Mammary epithelial cell (primary cell): ENCODE measurements around the gene NSG1.

Source experiments
- CTCF ChIP-seq, 2 donors: IDR thresholded peaks in 1 of 2; conservative IDR thresholded peaks in 1 of 2; 2 replicates each; pipeline ENCODE4 v1.5.1; 2011 to 2012; ENCODE audit warnings: inconsistent platforms in 2 of 2, low read length in 2 of 2, mild to moderate bottlenecking in 2 of 2, control low read depth in 1 of 2, low read depth in 1 of 2; ENCODE audit not compliant: insufficient read depth in 1 of 2; ENCODE audit errors: extremely low read depth in 1 of 2
- EZH2 ChIP-seq: IDR thresholded peaks from 2 replicates; pipeline ENCODE4 v1.6.1; 2012; ENCODE audit warnings: low read length, inconsistent platforms, borderline replicate concordance

- TF ChIP-seq CTCF (conservative IDR thresholded peaks at IDR 0.05 in 1 of 2, IDR thresholded peaks at IDR 0.05 in 1 of 2; ENCODE audit: extremely low read depth in 1 of 2, insufficient read depth in 1 of 2, low read depth in 1 of 2, low read length in 2 of 2) = no peak
- TF ChIP-seq EZH2 = no peak
Measured at GRCh38 chr4:4406455-4407298, 19.8 kb downstream of the NSG1 start.
